ENCODE results near the gene PNPLA2. TPM values are rescaled to one million over a fixed set of nuclear protein-coding genes. Genes with fewer than 3 reads are reported as not detected.
A peak's percentile ranks its signal among the peaks of the same experiment; 100 is the strongest.

Gene PNPLA2
- total RNA-seq, 5 donors from 2014 or later (not counting 1 experiment from before 2014, with no cell fraction given): 172 to 212 (median 206) TPM

- Histone ChIP-seq H3K36me3 (ENCODE audit: control insufficient read depth in 2 of 2, extremely low read depth in 1 of 2, insufficient read depth in 1 of 2, low read length in 1 of 2) (peaks cover 21 to 27% of the 10 kb centered on the region in 2 donors), H3K27me3 (replicated peaks in 1 of 2; ENCODE audit: control insufficient read depth in 2 of 2, extremely low read depth in 1 of 2, insufficient read depth in 2 of 2, low read length in 1 of 2) (no peaks in the 10 kb centered on the region), H3K4me1 (ENCODE audit: control insufficient read depth in 1 of 2, extremely low read depth in 1 of 2, insufficient read depth in 2 of 2, low read length in 2 of 2) (peaks cover 13 to 34% of the 10 kb centered on the region in 2 experiments), H3K9me3 (no peaks in the 10 kb centered on the region), H3K4me3 (ENCODE audit: control insufficient read depth in 1 of 2, extremely low read depth in 1 of 2, low read length in 1 of 2) (no peak overlapping the region), H3K27ac (ENCODE audit: low read length) (no peak overlapping the region)
- WGBS (ENCODE audit: insufficient coverage): 77% methylated on average over 4 of the region's 9 CpGs
- H3K36me3 Mint-ChIP-seq: peaks cover 20% of the 10 kb centered on the region
- CTCF ChIA-PET: no interaction called here
- POLR2A ChIA-PET: interaction anchor here in 1 of 2 donors (0.6 kb wide), 2 partner anchors 9 to 29 kb away, joined by 3 read pairs; no protein-coding TSS in a partner anchor
- H3K4me3 Mint-ChIP-seq: no peak overlapping the region
- H3K9me3 Mint-ChIP-seq: no peaks in the 10 kb centered on the region
- no peak for ATAC-seq (replicated peaks in 1 of 4)
- no peak overlapping the region for H3K27ac Mint-ChIP-seq
- peaks cover 29 to 34% (median 31%) of the 10 kb centered on the region in 3 donors for H3K4me1 Mint-ChIP-seq
- no peaks in the 10 kb centered on the region for H3K27me3 Mint-ChIP-seq
- no peak for DNase-seq
Measured at GRCh38 chr11:813456-814096, 5.1 kb upstream of the PNPLA2 start.

- 93% methylated on average over 11 of the region's 11 CpGs for WGBS (ENCODE audit: insufficient coverage)
- CTCF ChIA-PET: no interaction called here
- peaks cover 20% of the 10 kb centered on the region for H3K36me3 Mint-ChIP-seq
Measured at GRCh38 chr11:815675-816432, 2.9 kb upstream of the PNPLA2 start.

GRCh38 chr11:816433-816779 lies 2.3 kb upstream of the PNPLA2 start:
- Histone ChIP-seq H3K9me3 (no peaks in the 10 kb centered on the region), H3K36me3 (ENCODE audit: control insufficient read depth in 2 of 2, extremely low read depth in 1 of 2, insufficient read depth in 1 of 2, low read length in 1 of 2) (peaks cover 18 to 25% of the 10 kb centered on the region in 2 donors), H3K4me1 (ENCODE audit: control insufficient read depth in 1 of 2, extremely low read depth in 1 of 2, insufficient read depth in 2 of 2, low read length in 2 of 2) (peaks cover 8 to 35% of the 10 kb centered on the region in 2 experiments), H3K27ac (ENCODE audit: low read length) (no peak overlapping the region), H3K4me3 (ENCODE audit: control insufficient read depth in 1 of 2, extremely low read depth in 1 of 2, low read length in 1 of 2) (no peak overlapping the region), H3K27me3 (replicated peaks in 1 of 2; ENCODE audit: control insufficient read depth in 2 of 2, extremely low read depth in 1 of 2, insufficient read depth in 2 of 2, low read length in 1 of 2) (no peaks in the 10 kb centered on the region)
- 92% methylated on average over 2 of the region's 11 CpGs for WGBS (ENCODE audit: insufficient coverage)
- Mint-ChIP-seq H3K36me3 (peaks cover 15% of the 10 kb centered on the region), H3K4me3 (no peak overlapping the region), H3K4me1 (peaks cover 20 to 26% (median 22%) of the 10 kb centered on the region in 3 donors), H3K27ac (no peak overlapping the region), H3K27me3 (no peaks in the 10 kb centered on the region), H3K9me3 (no peaks in the 10 kb centered on the region)
- DNase-seq (no peak), ATAC-seq (replicated peaks in 1 of 4) (no peak)
- ChIA-PET POLR2A (interaction anchor here in 1 of 2 donors (0.6 kb wide), 1 partner anchor 240 kb away, joined by 3 read pairs; the partner anchor contains the start of gene PHRF1), CTCF (no interaction called here)

More at GRCh38 chr11:815675-816432, 2.9 kb upstream of the PNPLA2 start:
- peaks cover 21 to 27% of the 10 kb centered on the region in 2 donors for H3K36me3 ChIP-seq (ENCODE audit: control insufficient read depth in 2 of 2, extremely low read depth in 1 of 2, insufficient read depth in 1 of 2, low read length in 1 of 2)
- H3K9me3 ChIP-seq: no peaks in the 10 kb centered on the region
- H3K4me3 ChIP-seq (ENCODE audit: control insufficient read depth in 1 of 2, extremely low read depth in 1 of 2, low read length in 1 of 2): no peak overlapping the region
- H3K4me3 Mint-ChIP-seq: no peak overlapping the region
- DNase-seq: no peak
- peaks cover 21 to 28% (median 23%) of the 10 kb centered on the region in 3 donors for H3K4me1 Mint-ChIP-seq
- H3K27me3 Mint-ChIP-seq: no peaks in the 10 kb centered on the region
- POLR2A ChIA-PET: no interaction called here
- no peak overlapping the region for H3K27ac ChIP-seq (ENCODE audit: low read length)
- peaks cover 14 to 35% of the 10 kb centered on the region in 2 experiments for H3K4me1 ChIP-seq (ENCODE audit: control insufficient read depth in 1 of 2, extremely low read depth in 1 of 2, insufficient read depth in 2 of 2, low read length in 2 of 2)
- no peaks in the 10 kb centered on the region for H3K27me3 ChIP-seq (replicated peaks in 1 of 2; ENCODE audit: control insufficient read depth in 2 of 2, extremely low read depth in 1 of 2, insufficient read depth in 2 of 2, low read length in 1 of 2)
- H3K27ac Mint-ChIP-seq: no peak overlapping the region
- ATAC-seq (replicated peaks in 1 of 4): no peak
- no peaks in the 10 kb centered on the region for H3K9me3 Mint-ChIP-seq

DNA sequence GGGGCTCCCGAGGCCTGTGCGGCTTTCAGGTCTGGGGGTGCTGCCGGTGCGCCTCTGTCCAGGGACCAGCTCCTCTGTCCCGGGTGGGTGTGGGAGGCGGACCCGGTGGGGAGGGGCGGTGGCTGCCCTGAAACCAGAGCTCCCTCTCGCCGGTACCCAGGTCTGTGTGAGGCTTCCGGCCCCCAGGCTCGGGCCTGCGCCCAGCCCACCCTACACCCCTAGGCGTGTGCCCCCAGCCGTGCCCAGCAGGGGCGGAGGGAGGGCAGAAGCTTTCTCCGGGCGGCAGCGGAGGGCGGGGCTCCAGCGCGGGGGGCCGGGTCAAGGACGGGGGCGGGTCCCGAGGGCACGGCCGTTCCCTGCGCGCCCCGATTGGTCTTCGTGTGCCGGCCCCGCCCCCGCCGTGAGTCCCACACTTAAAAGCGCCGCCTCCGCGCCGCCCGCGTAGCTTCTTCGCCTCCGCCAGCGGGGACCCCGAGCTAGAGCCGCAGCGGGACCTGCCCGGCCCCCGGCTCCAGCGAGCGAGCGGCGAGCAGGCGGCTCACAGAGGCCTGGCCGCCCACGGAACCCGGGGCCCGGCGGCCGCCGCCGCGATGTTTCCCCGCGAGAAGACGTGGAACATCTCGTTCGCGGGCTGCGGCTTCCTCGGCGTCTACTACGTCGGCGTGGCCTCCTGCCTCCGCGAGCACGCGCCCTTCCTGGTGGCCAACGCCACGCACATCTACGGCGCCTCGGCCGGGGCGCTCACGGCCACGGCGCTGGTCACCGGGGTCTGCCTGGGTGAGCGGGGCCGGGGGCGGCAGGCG lies 616 bp downstream of the PNPLA2 start:
- ChIA-PET POLR2A (interaction anchor here (0.6 to 1.1 kb wide), 7 partner anchors 9 to 492 kb away, joined by 3 to 11 read pairs (median 5); partner anchors contain the start of gene RPLP2 (in 1 of the 2)), CTCF (interaction anchor here in 1 of 2 donors (1.6 kb wide), 1 partner anchor 10 kb away, joined by 6 read pairs; the partner anchor contains the start of gene RPLP2)
- Histone ChIP-seq H3K4me1 (ENCODE audit: control insufficient read depth in 1 of 2, extremely low read depth in 1 of 2, insufficient read depth in 2 of 2, low read length in 2 of 2) (peaks cover 5 to 35% of the 10 kb centered on the region in 2 experiments), H3K27ac (ENCODE audit: low read length) (peak overlapping the region; percentile 47), H3K4me3 (ENCODE audit: control insufficient read depth in 1 of 2, extremely low read depth in 1 of 2, low read length in 1 of 2) (peak overlapping the region; percentile 58 to 83), H3K9me3 (no peaks in the 10 kb centered on the region), H3K36me3 (ENCODE audit: control insufficient read depth in 2 of 2, extremely low read depth in 1 of 2, insufficient read depth in 1 of 2, low read length in 1 of 2) (peaks cover 1 to 21% of the 10 kb centered on the region in 2 donors), H3K27me3 (replicated peaks in 1 of 2; ENCODE audit: control insufficient read depth in 2 of 2, extremely low read depth in 1 of 2, insufficient read depth in 2 of 2, low read length in 1 of 2) (peaks cover 0 to 5% of the 10 kb centered on the region in 2 experiments)
- under 1% methylated on average over 87 of the region's 96 CpGs for WGBS (ENCODE audit: insufficient coverage)
- Mint-ChIP-seq H3K27ac (peak overlapping the region; percentile 74 to 84), H3K4me1 (peaks cover 7 to 20% (median 13%) of the 10 kb centered on the region in 3 donors), H3K9me3 (no peaks in the 10 kb centered on the region), H3K27me3 (no peaks in the 10 kb centered on the region), H3K4me3 (peak overlapping the region; percentile 83 to 86 (median 84)), H3K36me3 (peaks cover 10% of the 10 kb centered on the region)
- DNase-seq: peak; percentile 78 to 95 (median 89)
- ATAC-seq (replicated peaks in 1 of 4): peak; percentile 76 to 86 (median 82)

DNA sequence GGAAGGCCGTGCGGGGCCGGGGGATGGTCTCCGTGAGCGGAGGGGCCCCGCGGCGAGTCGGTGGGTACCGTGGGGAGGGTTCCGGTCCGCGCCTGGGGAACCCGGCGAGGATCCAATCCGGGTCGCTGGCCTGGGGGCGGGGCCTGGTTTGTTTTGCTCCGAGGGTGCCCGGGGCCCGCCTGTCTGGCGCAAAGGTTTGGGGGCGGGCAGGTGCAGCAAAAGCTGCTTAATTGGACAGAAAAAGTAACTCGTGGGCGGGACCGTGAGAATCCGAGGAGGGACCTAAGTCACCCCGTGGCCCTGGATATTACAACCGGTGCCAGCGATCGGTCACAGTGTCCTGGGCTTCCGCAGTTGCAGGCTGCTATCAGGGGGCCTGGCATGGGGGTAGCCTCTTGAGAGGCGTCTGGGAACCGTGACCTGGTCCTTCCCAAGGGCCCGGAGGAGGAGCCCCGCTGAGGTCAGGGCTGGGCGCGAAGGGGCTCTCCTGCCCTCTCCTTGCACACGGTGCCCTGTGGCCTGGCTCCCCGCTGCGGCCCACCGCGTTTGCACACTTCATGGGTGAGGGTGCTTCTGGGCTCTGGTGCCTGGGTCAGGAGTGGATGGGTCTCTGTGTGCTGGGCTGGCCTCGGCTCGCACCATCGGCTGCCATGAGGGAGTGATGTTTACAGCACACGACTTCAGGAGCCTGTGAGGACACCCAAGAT lies 1.4 kb downstream of the PNPLA2 start:
- peaks cover 15% of the 10 kb centered on the region for H3K36me3 Mint-ChIP-seq
- WGBS (ENCODE audit: insufficient coverage): 6% methylated on average over 41 of the region's 47 CpGs
- POLR2A ChIA-PET: interaction anchor here in 1 of 2 donors (1.0 to 1.1 kb wide), 2 partner anchors 9 to 10 kb away, joined by 3 to 11 read pairs; partner anchors contain the start of gene RPLP2
- Histone ChIP-seq H3K27ac (ENCODE audit: low read length) (peak overlapping the region; percentile 19), H3K9me3 (no peaks in the 10 kb centered on the region), H3K36me3 (ENCODE audit: control insufficient read depth in 2 of 2, extremely low read depth in 1 of 2, insufficient read depth in 1 of 2, low read length in 1 of 2) (peaks cover 7 to 26% of the 10 kb centered on the region in 2 donors), H3K4me1 (ENCODE audit: control insufficient read depth in 1 of 2, extremely low read depth in 1 of 2, insufficient read depth in 2 of 2, low read length in 2 of 2) (peaks cover 5 to 35% of the 10 kb centered on the region in 2 experiments), H3K27me3 (replicated peaks in 1 of 2; ENCODE audit: control insufficient read depth in 2 of 2, extremely low read depth in 1 of 2, insufficient read depth in 2 of 2, low read length in 1 of 2) (peaks cover 0 to 6% of the 10 kb centered on the region in 2 experiments), H3K4me3 (ENCODE audit: control insufficient read depth in 1 of 2, extremely low read depth in 1 of 2, low read length in 1 of 2) (peak overlapping the region; percentile 56 to 63)
- peak; percentile 81 to 84 (median 82) for ATAC-seq (replicated peaks in 1 of 4)
- DNase-seq: peak; percentile 89 to 99 (median 97)
- peak overlapping the region; percentile 83 to 86 (median 84) for H3K4me3 Mint-ChIP-seq
- H3K27me3 Mint-ChIP-seq: no peaks in the 10 kb centered on the region
- peaks cover 7 to 20% (median 13%) of the 10 kb centered on the region in 3 donors for H3K4me1 Mint-ChIP-seq
- CTCF ChIA-PET: interaction anchor here in 1 of 2 donors (0.5 to 1.6 kb wide), 2 partner anchors 9 to 11 kb away, joined by 3 to 6 read pairs; partner anchors contain the start of gene RPLP2
- peak overlapping the region; percentile 74 to 84 for H3K27ac Mint-ChIP-seq
- no peaks in the 10 kb centered on the region for H3K9me3 Mint-ChIP-seq
